Measurements from ENCODE around the gene CCDC116.

CCDC116 gene, protein sequence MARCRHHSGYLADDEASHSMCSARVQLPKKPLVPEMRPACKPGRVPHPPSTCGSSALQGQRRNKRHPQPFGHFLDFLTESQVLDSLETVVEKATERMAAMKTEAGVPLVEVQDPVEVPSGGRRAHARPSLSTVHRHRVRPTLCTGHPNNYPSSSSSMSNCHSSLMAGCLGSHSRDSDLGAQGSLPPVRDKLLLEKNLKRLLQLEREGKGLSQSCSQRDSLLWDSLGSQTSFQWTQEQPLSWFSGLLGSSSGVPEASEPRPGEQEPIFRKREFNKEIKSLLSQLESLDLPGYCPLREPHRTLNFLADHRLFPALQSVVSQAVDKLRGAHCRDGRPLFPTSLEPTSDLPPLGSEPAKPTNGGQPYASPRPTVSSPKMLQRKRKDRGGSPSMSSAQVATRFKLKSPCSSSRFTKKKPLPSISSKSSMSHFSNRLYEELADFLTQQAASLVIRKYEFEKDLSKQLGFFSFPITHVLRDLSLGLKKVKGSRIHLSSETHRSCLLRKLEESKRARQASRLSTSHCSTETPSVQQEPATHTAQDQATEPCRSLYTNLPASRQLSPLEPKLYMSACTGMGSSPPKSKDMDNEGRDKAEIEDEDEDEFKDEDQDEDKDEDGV

DNA sequence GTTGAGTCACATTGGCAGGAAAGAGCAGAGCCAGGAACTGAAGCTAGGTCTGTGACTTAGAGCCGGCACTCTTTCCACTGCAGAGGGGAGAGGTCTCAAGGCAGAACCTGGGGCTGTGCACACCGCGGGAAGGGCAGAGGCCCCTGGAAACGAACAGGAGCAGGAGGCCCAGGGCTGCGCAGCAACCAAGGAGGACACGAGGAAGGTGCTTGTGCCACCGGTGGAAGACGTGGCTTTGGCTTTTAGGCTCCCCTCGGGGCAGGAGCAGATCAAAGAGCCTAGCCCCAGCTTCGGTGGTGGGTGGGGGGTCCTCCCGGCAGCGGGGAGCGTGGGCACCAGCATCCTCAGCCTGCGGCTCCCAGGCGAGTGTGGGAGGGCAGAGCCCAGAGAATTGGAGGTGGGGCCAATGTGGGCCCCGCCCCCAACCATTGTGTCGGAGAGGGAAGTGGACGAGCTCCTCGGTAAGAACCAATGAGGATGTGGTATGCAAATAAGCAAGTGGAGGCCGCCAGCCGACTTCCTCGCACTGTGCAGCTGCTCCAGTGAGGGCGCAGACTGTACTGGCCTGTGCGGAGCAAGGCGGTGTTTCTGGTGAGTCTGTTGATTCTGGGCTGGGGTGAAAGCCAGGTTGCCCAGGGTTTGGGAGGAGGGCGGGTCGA is at the start of gene CCDC116:
Gene CCDC116, plus strand, starts transcription at position 524 of the 659 bp plus-strand sequence. CDS start 422 bp downstream, outside the sequence.
- no peak within 1 kb of the TSS for H3K27ac ChIP-seq
- no peak within 1 kb of the TSS for H3K4me2 ChIP-seq (ENCODE audit: low read length)
- no peak within 1 kb of the TSS for H3K4me3 ChIP-seq (ENCODE audit: low read depth, low read length)
- no peaks in the 10 kb centered on the region for H3K27me3 ChIP-seq (ENCODE audit: control insufficient read depth, insufficient read depth, low read length)
- H3K9me3 ChIP-seq (ENCODE audit: control insufficient read depth, low read length), result no peaks in the 10 kb centered on the region
- no peaks in the 10 kb centered on the region for H3K36me3 ChIP-seq (ENCODE audit: control insufficient read depth, insufficient read depth, low read length)
- no peaks in the 10 kb centered on the region for H3K79me2 ChIP-seq
- H3K4me1 ChIP-seq, result no peaks in the 10 kb centered on the region
- TF ChIP-seq CTCF (IDR thresholded peaks at IDR 0.05), result no peak
- no peak within 1 kb of the TSS for H2AFZ ChIP-seq
- no peak within 1 kb of the TSS for H3K9ac ChIP-seq

GRCh38 chr22:21582801-21583740 is 49.5 kb upstream of the CCDC116 start:
- Histone ChIP-seq H2AFZ (no peak overlapping the region), H3K27me3 (ENCODE audit: control insufficient read depth, insufficient read depth, low read length) (no peaks in the 10 kb centered on the region), H3K4me2 (ENCODE audit: low read length) (no peak overlapping the region), H3K9me3 (ENCODE audit: control insufficient read depth, low read length) (no peaks in the 10 kb centered on the region), H3K4me3 (ENCODE audit: low read depth, low read length) (no peak overlapping the region), H3K9ac (no peak overlapping the region), H3K36me3 (ENCODE audit: control insufficient read depth, insufficient read depth, low read length) (no peaks in the 10 kb centered on the region), H3K27ac (no peak overlapping the region), H3K4me1 (no peaks in the 10 kb centered on the region), H3K79me2 (peaks cover 46% of the 10 kb centered on the region)
- no peak for TF ChIP-seq CTCF (IDR thresholded peaks at IDR 0.05)

DNA sequence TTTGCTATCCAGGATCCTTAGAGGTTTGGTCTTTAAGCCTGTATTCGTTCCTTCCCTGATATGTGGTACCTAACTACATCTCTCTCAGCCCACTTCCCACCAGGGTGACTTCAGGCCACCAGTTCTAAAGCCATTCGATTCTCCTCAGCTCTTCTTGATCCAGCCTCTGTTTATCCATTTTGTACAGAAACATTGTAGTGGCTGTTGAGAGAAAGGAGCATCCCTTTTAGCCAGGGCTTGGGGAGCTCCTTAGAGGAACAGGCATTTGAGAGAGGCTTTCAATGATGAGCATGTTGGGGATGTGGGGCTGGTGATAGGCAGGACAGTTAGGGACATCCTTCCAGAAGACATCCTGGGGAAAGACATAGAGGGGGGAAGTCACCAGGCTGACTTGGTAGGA is 47.2 kb upstream of the CCDC116 start:
- no peaks in the 10 kb centered on the region for H3K36me3 ChIP-seq (ENCODE audit: control insufficient read depth, insufficient read depth, low read length)
- H3K9me3 ChIP-seq (ENCODE audit: control insufficient read depth, low read length), result no peaks in the 10 kb centered on the region
- H3K4me3 ChIP-seq (ENCODE audit: low read depth, low read length), result no peak overlapping the region
- H3K9ac ChIP-seq, result no peak overlapping the region
- H3K79me2 ChIP-seq, result peaks cover 38% of the 10 kb centered on the region
- no peak overlapping the region for H3K4me2 ChIP-seq (ENCODE audit: low read length)
- no peak overlapping the region for H3K27ac ChIP-seq
- no peak overlapping the region for H2AFZ ChIP-seq
- no peak for TF ChIP-seq CTCF (IDR thresholded peaks at IDR 0.05)
- no peaks in the 10 kb centered on the region for H3K27me3 ChIP-seq (ENCODE audit: control insufficient read depth, insufficient read depth, low read length)
- H3K4me1 ChIP-seq, result no peaks in the 10 kb centered on the region

DNA sequence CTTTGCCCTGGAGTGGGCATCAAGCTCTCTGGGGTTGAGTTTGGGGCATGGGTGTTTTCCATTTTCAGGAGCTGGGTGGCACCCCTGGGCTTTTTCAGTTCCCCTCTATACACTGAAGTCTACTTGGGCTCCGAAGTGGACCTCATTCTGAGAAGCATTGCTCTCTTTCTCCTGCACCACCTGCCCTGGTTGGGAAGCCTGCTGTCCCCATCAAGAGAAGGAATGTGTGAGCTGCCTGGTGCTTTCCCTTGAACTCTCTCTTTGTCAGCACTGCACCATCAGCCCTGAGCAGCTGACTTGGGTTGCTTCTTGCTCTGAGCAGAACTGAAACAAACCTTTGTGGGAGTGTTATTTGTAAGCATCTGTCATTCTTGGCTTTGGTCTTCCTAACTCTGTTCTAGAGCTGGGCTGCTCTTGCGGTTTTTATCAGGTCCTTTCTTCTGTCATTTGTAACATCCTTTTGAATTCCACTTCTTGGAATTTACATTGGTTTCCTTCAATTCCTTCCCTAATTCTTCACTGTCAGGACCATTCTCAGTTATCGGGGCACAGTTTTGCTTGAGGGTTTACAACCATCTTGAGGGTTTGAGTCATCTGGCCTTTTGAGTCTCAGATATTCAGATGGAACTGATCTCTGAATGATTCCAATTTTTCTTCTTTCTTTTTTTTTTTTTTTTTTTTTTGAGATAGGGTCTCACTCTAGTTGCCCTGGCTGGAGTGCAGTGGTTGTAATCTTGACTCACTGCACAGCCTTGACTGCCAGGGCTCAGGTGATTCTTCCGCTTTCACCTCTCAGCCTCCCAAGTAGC is 44.6 kb upstream of the CCDC116 start:
- H3K27me3 ChIP-seq (ENCODE audit: control insufficient read depth, insufficient read depth, low read length), result no peaks in the 10 kb centered on the region
- no peak overlapping the region for H2AFZ ChIP-seq
- H3K9me3 ChIP-seq (ENCODE audit: control insufficient read depth, low read length), result no peaks in the 10 kb centered on the region
- no peaks in the 10 kb centered on the region for H3K4me1 ChIP-seq
- no peak for TF ChIP-seq CTCF (IDR thresholded peaks at IDR 0.05)
- H3K36me3 ChIP-seq (ENCODE audit: control insufficient read depth, insufficient read depth, low read length), result no peaks in the 10 kb centered on the region
- H3K9ac ChIP-seq, result no peak overlapping the region
- H3K27ac ChIP-seq, result no peak overlapping the region
- peaks cover 40% of the 10 kb centered on the region for H3K79me2 ChIP-seq
- H3K4me3 ChIP-seq (ENCODE audit: low read depth, low read length), result no peak overlapping the region
- H3K4me2 ChIP-seq (ENCODE audit: low read length), result no peak overlapping the region

Data from parathyroid adenoma (tissue), 2 donors.